ENCODE data around the gene CENPS. TPM values are rescaled to one million over a fixed set of nuclear protein-coding genes. Genes with fewer than 3 reads are reported as not detected.

CENPS gene
- total and polyA plus RNA-seq, 2 donors (not counting 1 experiment from before 2014, with no cell fraction given) = 3.1 to 10.9 TPM

GRCh38 chr1:10389271-10389973 is 40.8 kb upstream of the CENPS start:
- H3K27ac Mint-ChIP-seq = no peak overlapping the region
- no peaks in the 10 kb centered on the region for H3K36me3 ChIP-seq (replicated peaks in 1 of 2; ENCODE audit: control extremely low read depth in 1 of 2, control insufficient read depth in 1 of 2, extremely low read depth in 1 of 2, insufficient read depth in 2 of 2, low read length in 1 of 2)
- H3K4me1 Mint-ChIP-seq = peaks cover 7% of the 10 kb centered on the region
- DNase-seq (no peak), ATAC-seq (ENCODE audit: low read depth) (no peak)
- H3K27me3 Mint-ChIP-seq = no peaks in the 10 kb centered on the region
- POLR2A ChIA-PET = no interaction called here
- H3K27me3 ChIP-seq (replicated peaks in 1 of 4; ENCODE audit: control extremely low read depth in 1 of 4, control insufficient read depth in 3 of 4, insufficient read depth in 4 of 4, low read length in 3 of 4) = no peaks in the 10 kb centered on the region
- intact Hi-C loops (cut with micrococcal nuclease) = no loop called here
- H3K4me1 ChIP-seq (ENCODE audit: control insufficient read depth in 2 of 2, insufficient read depth in 2 of 2, low read length in 2 of 2) = peaks cover 9 to 13% of the 10 kb centered on the region in 2 donors
- H2AFZ ChIP-seq (ENCODE audit: insufficient read depth, low read depth, low read length, poor library complexity, severe bottlenecking) = no peak overlapping the region
- no peak overlapping the region for H3K4me2 ChIP-seq (replicated peaks; ENCODE audit: low read depth, low read length, poor library complexity, severe bottlenecking)
- CTCF ChIA-PET = interaction anchor here (1.7 kb wide), 1 partner anchor 9 kb away, joined by 11 read pairs; the partner anchor contains the start of gene PGD
- H3K4me3 ChIP-seq (ENCODE audit: control extremely low read depth in 1 of 5, extremely low read depth in 1 of 5, insufficient read depth in 1 of 5, low read depth in 2 of 5, low read length in 4 of 5) = no peak overlapping the region
- no peaks in the 10 kb centered on the region for H3K79me2 ChIP-seq (ENCODE audit: control insufficient read depth, insufficient read depth, low read length)
- H3K9ac ChIP-seq (ENCODE audit: low read length) = no peak overlapping the region
- no peaks in the 10 kb centered on the region for H3K9me3 Mint-ChIP-seq (ENCODE audit: insufficient read depth)
- no peak overlapping the region for H3K4me3 Mint-ChIP-seq
- no peak overlapping the region for H3K27ac ChIP-seq (ENCODE audit: low read length in 2 of 2)
- no peak for TF ChIP-seq CTCF (IDR thresholded peaks at IDR 0.05)
- no peak for TF ChIP-seq EZH2 (IDR thresholded peaks at IDR 0.05; ENCODE audit: borderline replicate concordance, insufficient read depth, low read depth, low read length, poor library complexity, severe bottlenecking)
- peaks cover 0 to 4% (median 0%) of the 10 kb centered on the region in 3 donors for H3K9me3 ChIP-seq (ENCODE audit: control extremely low read depth in 1 of 3, control insufficient read depth in 2 of 3, insufficient read depth in 1 of 3, low read length in 2 of 3)
- no peaks in the 10 kb centered on the region for H4K20me1 ChIP-seq (ENCODE audit: control insufficient read depth, insufficient read depth, low read length, poor library complexity, severe bottlenecking)
- WGBS (ENCODE audit: insufficient coverage) = 100% methylated on average over 4 of the region's 6 CpGs

- ChIA-PET POLR2A (no interaction called here), CTCF (interaction anchor here (1.7 kb wide), 1 partner anchor 9 kb away, joined by 5 read pairs; no protein-coding TSS in a partner anchor)
- Histone ChIP-seq H3K9ac (ENCODE audit: low read length) (no peak overlapping the region), H3K27me3 (replicated peaks in 1 of 4; ENCODE audit: control extremely low read depth in 1 of 4, control insufficient read depth in 3 of 4, insufficient read depth in 4 of 4, low read length in 3 of 4) (no peaks in the 10 kb centered on the region), H3K4me1 (ENCODE audit: control insufficient read depth in 2 of 2, insufficient read depth in 2 of 2, low read length in 2 of 2) (peaks cover 9 to 17% of the 10 kb centered on the region in 2 donors), H3K4me3 (ENCODE audit: control extremely low read depth in 1 of 5, extremely low read depth in 1 of 5, insufficient read depth in 1 of 5, low read depth in 2 of 5, low read length in 4 of 5) (no peak overlapping the region), H2AFZ (ENCODE audit: insufficient read depth, low read depth, low read length, poor library complexity, severe bottlenecking) (no peak overlapping the region), H3K9me3 (ENCODE audit: control extremely low read depth in 1 of 3, control insufficient read depth in 2 of 3, insufficient read depth in 1 of 3, low read length in 2 of 3) (peaks cover 0 to 4% (median 0%) of the 10 kb centered on the region in 3 donors), H3K4me2 (replicated peaks; ENCODE audit: low read depth, low read length, poor library complexity, severe bottlenecking) (no peak overlapping the region), H3K27ac (ENCODE audit: low read length in 2 of 2) (no peak overlapping the region), H3K79me2 (ENCODE audit: control insufficient read depth, insufficient read depth, low read length) (peaks cover 11% of the 10 kb centered on the region), H3K36me3 (replicated peaks in 1 of 2; ENCODE audit: control extremely low read depth in 1 of 2, control insufficient read depth in 1 of 2, extremely low read depth in 1 of 2, insufficient read depth in 2 of 2, low read length in 1 of 2) (no peaks in the 10 kb centered on the region), H4K20me1 (ENCODE audit: control insufficient read depth, insufficient read depth, low read length, poor library complexity, severe bottlenecking) (peaks cover 4% of the 10 kb centered on the region)
- DNase-seq = no peak
- 100% methylated on average over 2 of the region's 3 CpGs for WGBS (ENCODE audit: insufficient coverage)
- H3K4me1 Mint-ChIP-seq = peaks cover 22% of the 10 kb centered on the region
- TF ChIP-seq EZH2 (IDR thresholded peaks at IDR 0.05; ENCODE audit: borderline replicate concordance, insufficient read depth, low read depth, low read length, poor library complexity, severe bottlenecking) = no peak
- no peak for TF ChIP-seq CTCF (IDR thresholded peaks at IDR 0.05)
- peak overlapping the region; percentile 73 for H3K4me3 Mint-ChIP-seq
- ATAC-seq (ENCODE audit: low read depth) = no peak
- no peak overlapping the region for H3K27ac Mint-ChIP-seq
- no peaks in the 10 kb centered on the region for H3K27me3 Mint-ChIP-seq
- no peaks in the 10 kb centered on the region for H3K9me3 Mint-ChIP-seq (ENCODE audit: insufficient read depth)
- intact Hi-C loops (cut with micrococcal nuclease) = loop anchor here (10.0 kb wide), 1 partner anchor 298 kb away; no protein-coding TSS in a partner anchor
Observed at GRCh38 chr1:10396870-10397269, 33.4 kb upstream of the CENPS start.

Data from B cell (primary cell).